GM23248 (cell line): ENCODE measurements around the gene TAS2R19. TPM values are rescaled to one million over a fixed set of nuclear protein-coding genes. Genes with fewer than 3 reads are reported as not detected.

ENCODE experiments used
- DNase-seq: peaks from one replicate; pipeline ENCODE4 v3.0.0-alpha.2; 2015
- H2AFZ ChIP-seq: fragments of 200-600 bp; sonication (generic); 2 replicates; pipeline ENCODE4 v1.6.1; 2016; ENCODE audit warnings: antibody characterized with exemption
- H3F3A ChIP-seq: fragments of 200-600 bp; sonication (generic); 2 replicates; pipeline ENCODE4 v1.6.1; 2016; ENCODE audit warnings: mild to moderate bottlenecking, antibody characterized with exemption, mixed run types; ENCODE audit not compliant: insufficient read depth
- H3K27ac ChIP-seq: fragments of 200-600 bp; sonication (generic); 2 replicates; pipeline ENCODE4 v1.5.1; 2016; ENCODE audit warnings: mild to moderate bottlenecking
- H3K27me3 ChIP-seq: fragments of 200-600 bp; sonication (generic); replicated peaks from 2 replicates; pipeline ENCODE4 v1.6.1; 2016; ENCODE audit warnings: mild to moderate bottlenecking; ENCODE audit not compliant: insufficient read depth
- H3K36me3 ChIP-seq: fragments of 200-600 bp; sonication (generic); 2 replicates; pipeline ENCODE4 v1.6.1; 2016; ENCODE audit warnings: low read depth, mild to moderate bottlenecking
- H3K4me1 ChIP-seq: fragments of 200-600 bp; sonication (generic); 2 replicates; pipeline ENCODE4 v1.6.1; 2016; ENCODE audit warnings: mild to moderate bottlenecking; ENCODE audit not compliant: insufficient read depth
- H3K4me2 ChIP-seq: fragments of 200-600 bp; sonication (generic); one replicate; pipeline ENCODE4 v1.6.1; 2016; ENCODE audit warnings: mild to moderate bottlenecking; ENCODE audit not compliant: unreplicated experiment
- H3K4me3 ChIP-seq: fragments of 200-600 bp; sonication (generic); 2 replicates; pipeline ENCODE4 v1.5.1; 2016; ENCODE audit warnings: mild to moderate bottlenecking
- H3K79me2 ChIP-seq: fragments of 200-600 bp; sonication (generic); 2 replicates; pipeline ENCODE4 v1.6.1; 2016; ENCODE audit warnings: mild to moderate bottlenecking; ENCODE audit not compliant: insufficient read depth
- H3K9ac ChIP-seq: fragments of 200-600 bp; sonication (generic); 2 replicates; pipeline ENCODE4 v1.6.1; 2016; ENCODE audit warnings: mild to moderate bottlenecking
- H3K9me2 ChIP-seq: fragments of 200-600 bp; sonication (generic); 2 replicates; pipeline ENCODE4 v1.6.1; 2016; ENCODE audit warnings: mixed run types, mild to moderate bottlenecking, moderate library complexity; ENCODE audit not compliant: insufficient read depth
- H3K9me3 ChIP-seq: fragments of 200-600 bp; sonication (generic); one replicate; pipeline ENCODE4 v1.6.1; 2017; ENCODE audit warnings: low read depth
- H4K20me1 ChIP-seq: fragments of 200-600 bp; sonication (generic); 2 replicates; pipeline ENCODE4 v1.6.0; 2016; ENCODE audit not compliant: insufficient read depth
- EZH2 ChIP-seq: fragments of 200-600 bp; sonication (generic); IDR thresholded peaks from 2 replicates; pipeline ENCODE4 v1.6.1; 2018; ENCODE audit warnings: antibody characterized with exemption, mild to moderate bottlenecking; ENCODE audit not compliant: insufficient read depth, poor library complexity, severe bottlenecking
- EZH2phosphoT487 ChIP-seq: fragments of 200-600 bp; sonication (generic); IDR thresholded peaks from 2 replicates; pipeline ENCODE4 v1.6.1; 2018; ENCODE audit warnings: antibody characterized with exemption, moderate library complexity, mild to moderate bottlenecking, low read depth; ENCODE audit not compliant: insufficient read depth
- WGBS, 2 experiments: methylation state at CpG; one replicate each; pipeline ENCODE4 v1.1.6; 2015 to 2017; ENCODE audit warnings: low lambda C conversion rate in 2 of 2, low coverage in 1 of 2; ENCODE audit errors: missing lambda C conversion rate in 2 of 2; 5-methylcytosine and 5-hydroxymethylcytosine counted together
- in situ Hi-C: fragments of 300-500 bp; cut with MboI; formaldehyde crosslinking; loops from 2 replicates; pipeline ENCODE4 v1.15.0; 2020
- polyA plus RNA-seq: library from polyadenylated mRNA; unstranded; fragments of >200 nt; fragmentation: Nextera tagmentation; extraction: Ambion mirVana; gene quantifications from 2 replicates; pipeline ENCODE4 v1.2.1, GENCODE V29; 2016
- total RNA-seq: library from RNA; depleted of rRNA; stranded (reverse); fragments of >200 nt; shearing (Covaris generic); gene quantifications from 2 replicates; pipeline ENCODE4 v1.2.3, GENCODE V29; 2014; rRNA removed

The TAS2R19 gene
- total and polyA plus RNA-seq, 2 experiments from 2014 or later = 2.6 TPM; not detected in 1

DNA sequence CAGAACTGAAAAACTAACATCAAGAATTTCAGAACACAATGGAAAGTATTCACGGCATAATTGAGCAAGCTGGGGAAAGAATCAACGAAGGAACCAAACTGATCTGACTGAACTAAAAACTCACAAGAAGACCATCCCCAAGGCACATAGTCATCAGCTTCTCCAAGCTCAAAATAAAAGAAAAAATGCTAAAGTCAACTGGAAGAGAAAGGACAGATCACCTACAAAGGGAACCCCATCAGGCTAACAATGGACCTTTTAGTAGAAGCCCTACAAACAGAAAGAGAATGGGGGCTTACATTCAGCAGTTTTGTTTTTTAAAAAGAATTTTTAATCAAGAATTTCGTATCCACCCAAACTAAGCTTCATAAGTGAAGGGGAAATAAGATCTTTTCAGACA is 47.5 kb downstream of the TAS2R19 start:
- Histone ChIP-seq H3K27ac (no peak overlapping the region), H2AFZ (no peak overlapping the region), H3F3A (no peaks in the 10 kb centered on the region), H3K79me2 (0 out of 2 replicates have a peak, but pooled peaks cover 9% of the 10 kb centered on the region), H3K9me3 (no peaks in the 10 kb centered on the region), H3K4me3 (no peak overlapping the region), H4K20me1 (no peaks in the 10 kb centered on the region), H3K36me3 (0 out of 2 replicates have a peak, but pooled peaks cover 3% of the 10 kb centered on the region), H3K9me2 (no peaks in the 10 kb centered on the region), H3K4me2 (no peak overlapping the region), H3K27me3 (no peaks in the 10 kb centered on the region), H3K9ac (no peak overlapping the region), H3K4me1 (no peaks in the 10 kb centered on the region)
- TF ChIP-seq EZH2phosphoT487 (no peak), EZH2 (no peak)
- WGBS, 2 experiments = 89 to 95% methylated on average over 3 of the region's 3 CpGs
- in situ Hi-C loops = no loop called here
- DNase-seq = no peak

Other genes with a start within 250 kb of the TAS2R19 start
- gene TAS2R7, start 220.0 kb downstream of the TAS2R19 start, total RNA-seq = not detected in 2 replicates
- gene TAS2R7, start 220.0 kb downstream of the TAS2R19 start, polyA plus RNA-seq = not detected in 2 replicates
- gene TAS2R8, start 215.3 kb downstream of the TAS2R19 start, total RNA-seq = not detected in 2 replicates
- gene TAS2R8, start 215.3 kb downstream of the TAS2R19 start, polyA plus RNA-seq = not detected in 2 replicates
- gene TAS2R9, start 212.5 kb downstream of the TAS2R19 start, total RNA-seq = not detected in 2 replicates
- gene TAS2R9, start 212.5 kb downstream of the TAS2R19 start, polyA plus RNA-seq = not detected in 2 replicates
- not detected in 2 replicates for gene TAS2R10, start 196.3 kb downstream of the TAS2R19 start, total RNA-seq
- not detected in 2 replicates for gene TAS2R10, start 196.3 kb downstream of the TAS2R19 start, polyA plus RNA-seq
- 1.1 TPM in 1 of 2 replicates, not detected in the other for gene PRR4, start 173.1 kb downstream of the TAS2R19 start, total RNA-seq
- gene PRR4, start 173.1 kb downstream of the TAS2R19 start, polyA plus RNA-seq = 1.8 and 3.9 TPM in 2 replicates
- 4.8 and 7.3 TPM in 2 replicates for gene PRH1, start 138.4 kb downstream of the TAS2R19 start, total RNA-seq
- 8.4 and 10.7 TPM in 2 replicates for gene PRH1, start 138.4 kb downstream of the TAS2R19 start, polyA plus RNA-seq
- 0.13 and 0.32 TPM in 2 replicates for gene TAS2R13, start 113.1 kb downstream of the TAS2R19 start, total RNA-seq
- gene TAS2R13, start 113.1 kb downstream of the TAS2R19 start, polyA plus RNA-seq = not detected in 2 replicates
- 2.5 TPM in 1 of 2 replicates, not detected in the other for gene PRH2, start 93.4 kb downstream of the TAS2R19 start, total RNA-seq
- 0.53 TPM in 1 of 2 replicates, not detected in the other for gene PRH2, start 93.4 kb downstream of the TAS2R19 start, polyA plus RNA-seq
- gene TAS2R14, start 83.4 kb downstream of the TAS2R19 start, total RNA-seq = 0.76 and 1.2 TPM in 2 replicates
- gene TAS2R14, start 83.4 kb downstream of the TAS2R19 start, polyA plus RNA-seq = 3.0 and 3.4 TPM in 2 replicates
- 0.32 TPM in 1 of 2 replicates, not detected in the other for gene TAS2R50, start 35.7 kb downstream of the TAS2R19 start, total RNA-seq
- not detected in 2 replicates for gene TAS2R50, start 35.7 kb downstream of the TAS2R19 start, polyA plus RNA-seq
- gene TAS2R20, start 24.3 kb downstream of the TAS2R19 start, total RNA-seq = 1.8 and 2.5 TPM in 2 replicates
- gene TAS2R20, start 24.3 kb downstream of the TAS2R19 start, polyA plus RNA-seq = not detected in 2 replicates
- gene TAS2R31, start 8.8 kb upstream of the TAS2R19 start, total RNA-seq = 0.97 and 1.4 TPM in 2 replicates
- 0.24 TPM in 1 of 2 replicates, not detected in the other for gene TAS2R31, start 8.8 kb upstream of the TAS2R19 start, polyA plus RNA-seq
- gene TAS2R46, start 39.7 kb upstream of the TAS2R19 start, total RNA-seq = not detected in 2 replicates
- not detected in 2 replicates for gene TAS2R46, start 39.7 kb upstream of the TAS2R19 start, polyA plus RNA-seq
- 0.63 TPM in 1 of 2 replicates, not detected in the other for gene TAS2R43, start 69.7 kb upstream of the TAS2R19 start, total RNA-seq
- gene TAS2R43, start 69.7 kb upstream of the TAS2R19 start, polyA plus RNA-seq = not detected in 2 replicates
- 0.13 and 0.32 TPM in 2 replicates for gene TAS2R30, start 112.0 kb upstream of the TAS2R19 start, total RNA-seq
- gene TAS2R30, start 112.0 kb upstream of the TAS2R19 start, polyA plus RNA-seq = not detected in 2 replicates
- 6.2 and 10.2 TPM in 2 replicates for gene SMIM10L1, start 148.6 kb upstream of the TAS2R19 start, total RNA-seq
- gene SMIM10L1, start 148.6 kb upstream of the TAS2R19 start, polyA plus RNA-seq = 15.8 and 16.6 TPM in 2 replicates
- gene TAS2R42, start 164.3 kb upstream of the TAS2R19 start, total RNA-seq = not detected in 2 replicates
- not detected in 2 replicates for gene TAS2R42, start 164.3 kb upstream of the TAS2R19 start, polyA plus RNA-seq
- gene PRB3, start 247.1 kb upstream of the TAS2R19 start, total RNA-seq = not detected in 2 replicates
- gene PRB3, start 247.1 kb upstream of the TAS2R19 start, polyA plus RNA-seq = not detected in 2 replicates